Upper lobe of left lung (tissue), 6 donors: ENCODE data around the gene FRK. TPM values are rescaled to one million over a fixed set of nuclear protein-coding genes. Genes with fewer than 3 reads are reported as not detected.
"Not testable (repeated sequence)": the region's sequence is repeated elsewhere in the genome, so short reads cannot be mapped to it uniquely, and the experiment has no call there.

Source experiments
- ATAC-seq, 2 donors: fragments of 200-7000 bp; cut with Tn5 transposase; one replicate each; pipeline ENCODE4 v1.9.1; 2022; ENCODE audit warnings: mild to moderate bottlenecking in 2 of 2, moderate library complexity in 2 of 2; ENCODE audit not compliant: low FRiP score in 2 of 2
- DNase-seq, 2 donors: peaks; one replicate each; pipeline ENCODE4 v3.0.0-alpha.2; 2019 to 2020
- H3K27ac ChIP-seq, 4 donors: fragments of 200-600 bp; sonication (generic); one replicate each; pipeline ENCODE4 v1.5.1; 2016 to 2019
- H3K27me3 ChIP-seq, 4 donors: fragments of 200-600 bp; sonication (generic); one replicate each; pipeline ENCODE4 v1.5.1; 2017 to 2019
- H3K36me3 ChIP-seq, 4 donors: fragments of 200-600 bp; sonication (generic); one replicate each; pipeline ENCODE4 v1.5.1; 2016 to 2019
- H3K4me1 ChIP-seq, 4 donors: fragments of 200-600 bp; sonication (generic); one replicate each; pipeline ENCODE4 v1.5.1; 2018 to 2019
- H3K4me3 ChIP-seq, 4 donors: fragments of 200-600 bp; sonication (generic); one replicate each; pipeline ENCODE4 v1.5.1; 2017 to 2019; ENCODE audit warnings: mild to moderate bottlenecking in 2 of 4, moderate library complexity in 1 of 4
- H3K9me3 ChIP-seq, 4 donors: fragments of 200-600 bp; sonication (generic); one replicate each; pipeline ENCODE4 v1.5.1; 2018 to 2019
- EP300 ChIP-seq, 4 donors: sonication (generic); formaldehyde crosslinking; IDR thresholded peaks; one replicate each; pipeline ENCODE4 v1.5.1; 2017; ENCODE audit warnings: antibody characterized with exemption in 4 of 4, control low read depth in 2 of 4
- POLR2A ChIP-seq, 4 donors: fragments of 450-650 bp; IDR thresholded peaks; one replicate each; pipeline ENCODE4 v1.5.1; 2016 to 2017; ENCODE audit warnings: antibody characterized with exemption in 4 of 4, mild to moderate bottlenecking in 2 of 4
- POLR2AphosphoS5 ChIP-seq, 2 donors: sonication (generic); formaldehyde crosslinking; IDR thresholded peaks; one replicate each; pipeline ENCODE4 v1.5.1; 2017; ENCODE audit warnings: antibody characterized with exemption in 2 of 2
- WGBS, 2 donors: methylation state at CpG; one replicate each; pipeline ENCODE4 v1.1.5; 2017 to 2018; 5-methylcytosine and 5-hydroxymethylcytosine counted together
- total RNA-seq, 6 donors: library from RNA; depleted of rRNA in 4 of 6; stranded (reverse); fragments of >200 nt in 4 of 6; gene quantifications; one replicate each; pipeline versions ENCODE4 v1.1.0 to v1.2.1, GENCODE V29; 2016 to 2021
- TF ChIP-seq, protein P1 (sequence below), 6 experiments: fragments of 450-650 bp in 4 of 6; fragments of 200-600 bp in 2 of 6; sonication (generic) in 2 of 6; IDR thresholded peaks; one replicate each; pipeline ENCODE4 v1.5.1; 2016 to 2019; ENCODE audit warnings: antibody characterized with exemption in 6 of 6
- donor health status: DM: no; HTN: no; CAD: no; lungs with moderate emphysema.
- donor health status: DM: no; HTN: yes; CAD: no; lungs with severe emphysema.

FRK gene
- total RNA-seq, 6 donors from 2014 or later, result 2.2 to 9.8 (median 5.9) TPM

DNA sequence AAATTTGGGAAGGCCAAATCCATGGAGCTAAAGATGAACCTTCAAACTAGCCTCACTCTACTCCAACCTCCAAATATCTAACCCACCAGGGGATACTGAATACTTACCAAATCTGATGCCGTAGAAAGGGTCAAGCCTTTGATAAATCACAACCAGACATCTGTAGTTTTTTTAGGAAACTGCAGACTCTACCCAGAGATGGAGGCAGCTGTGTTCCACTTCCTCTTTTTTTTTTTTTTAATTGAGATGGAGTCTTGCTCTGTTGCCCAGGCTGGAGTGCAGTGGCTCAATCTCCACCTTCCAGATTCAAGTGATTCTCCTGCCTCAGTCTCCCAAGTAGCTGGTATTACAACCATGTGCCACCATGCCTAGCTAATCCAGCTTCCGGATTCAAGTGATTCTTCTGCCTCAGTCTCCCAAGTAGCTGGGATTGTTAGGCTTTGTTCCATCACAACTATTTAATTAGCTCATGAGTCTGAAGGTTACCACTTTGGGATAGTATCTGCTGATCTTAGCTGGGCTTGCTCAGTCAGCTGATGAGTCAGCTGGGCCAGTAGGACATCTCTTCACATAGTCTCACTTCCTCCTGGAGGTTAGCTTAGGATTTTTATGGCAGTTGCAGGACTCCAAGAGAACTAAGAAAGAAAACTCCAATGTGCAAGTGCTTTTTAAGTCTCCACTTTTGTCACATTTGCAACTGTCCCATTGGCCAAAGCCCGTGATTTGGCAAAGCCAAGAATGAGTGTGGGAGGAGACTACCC lies 13.3 kb downstream of the FRK start:
- ATAC-seq, result peak in 1 of 2 donors; percentile 57

DNA sequence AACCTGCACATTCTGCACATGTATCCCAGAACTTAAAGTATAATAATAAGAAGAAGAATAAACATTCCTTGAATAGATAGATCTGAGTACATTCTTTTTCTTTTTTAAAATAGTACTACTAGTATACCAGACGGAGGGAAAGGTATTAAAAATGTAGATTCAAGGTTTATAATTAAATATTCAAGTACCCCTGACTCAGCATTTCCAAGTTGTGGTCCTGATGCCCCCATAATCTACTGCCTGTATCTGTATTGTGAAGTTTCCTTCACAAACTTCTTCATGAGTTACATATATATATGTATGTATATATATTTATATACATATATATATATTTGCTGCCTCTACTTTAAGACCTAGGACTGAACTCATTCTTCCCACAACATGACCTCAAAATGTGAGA lies 14.0 kb downstream of the FRK start:
- H3K27ac ChIP-seq, result no peak overlapping the region
- no peaks in the 10 kb centered on the region for H3K9me3 ChIP-seq
- 0% methylated on average over 1 of the region's 1 CpG for WGBS, 2 donors
- TF ChIP-seq EP300 (IDR thresholded peaks at IDR 0.05), result no peak
- TF ChIP-seq POLR2AphosphoS5 (IDR thresholded peaks at IDR 0.05), result no peak
- TF ChIP-seq POLR2A (IDR thresholded peaks at IDR 0.05), result no peak
- TF ChIP-seq, protein P1, sequence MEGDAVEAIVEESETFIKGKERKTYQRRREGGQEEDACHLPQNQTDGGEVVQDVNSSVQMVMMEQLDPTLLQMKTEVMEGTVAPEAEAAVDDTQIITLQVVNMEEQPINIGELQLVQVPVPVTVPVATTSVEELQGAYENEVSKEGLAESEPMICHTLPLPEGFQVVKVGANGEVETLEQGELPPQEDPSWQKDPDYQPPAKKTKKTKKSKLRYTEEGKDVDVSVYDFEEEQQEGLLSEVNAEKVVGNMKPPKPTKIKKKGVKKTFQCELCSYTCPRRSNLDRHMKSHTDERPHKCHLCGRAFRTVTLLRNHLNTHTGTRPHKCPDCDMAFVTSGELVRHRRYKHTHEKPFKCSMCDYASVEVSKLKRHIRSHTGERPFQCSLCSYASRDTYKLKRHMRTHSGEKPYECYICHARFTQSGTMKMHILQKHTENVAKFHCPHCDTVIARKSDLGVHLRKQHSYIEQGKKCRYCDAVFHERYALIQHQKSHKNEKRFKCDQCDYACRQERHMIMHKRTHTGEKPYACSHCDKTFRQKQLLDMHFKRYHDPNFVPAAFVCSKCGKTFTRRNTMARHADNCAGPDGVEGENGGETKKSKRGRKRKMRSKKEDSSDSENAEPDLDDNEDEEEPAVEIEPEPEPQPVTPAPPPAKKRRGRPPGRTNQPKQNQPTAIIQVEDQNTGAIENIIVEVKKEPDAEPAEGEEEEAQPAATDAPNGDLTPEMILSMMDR (IDR thresholded peaks at IDR 0.05), result no peak
- no peak for DNase-seq
- no peak for ATAC-seq
- no peaks in the 10 kb centered on the region for H3K4me1 ChIP-seq
- no peak overlapping the region for H3K4me3 ChIP-seq
- no peaks in the 10 kb centered on the region for H3K36me3 ChIP-seq
- no peaks in the 10 kb centered on the region for H3K27me3 ChIP-seq

More for the DNA sequence above, 13.3 kb downstream of the FRK start:
- Histone ChIP-seq H3K27ac (no peak overlapping the region), H3K36me3 (no peaks in the 10 kb centered on the region), H3K4me1 (no peaks in the 10 kb centered on the region), H3K27me3 (no peaks in the 10 kb centered on the region), H3K9me3 (no peaks in the 10 kb centered on the region), H3K4me3 (no peak overlapping the region)
- 82 to 89% methylated on average over 3 of the region's 3 CpGs for WGBS, 2 donors
- DNase-seq, result no peak
- TF ChIP-seq, protein P1 (IDR thresholded peaks at IDR 0.05), result no peak
- TF ChIP-seq EP300 (IDR thresholded peaks at IDR 0.05) (no peak), POLR2A (IDR thresholded peaks at IDR 0.05) (no peak), POLR2AphosphoS5 (IDR thresholded peaks at IDR 0.05) (no peak)

DNA sequence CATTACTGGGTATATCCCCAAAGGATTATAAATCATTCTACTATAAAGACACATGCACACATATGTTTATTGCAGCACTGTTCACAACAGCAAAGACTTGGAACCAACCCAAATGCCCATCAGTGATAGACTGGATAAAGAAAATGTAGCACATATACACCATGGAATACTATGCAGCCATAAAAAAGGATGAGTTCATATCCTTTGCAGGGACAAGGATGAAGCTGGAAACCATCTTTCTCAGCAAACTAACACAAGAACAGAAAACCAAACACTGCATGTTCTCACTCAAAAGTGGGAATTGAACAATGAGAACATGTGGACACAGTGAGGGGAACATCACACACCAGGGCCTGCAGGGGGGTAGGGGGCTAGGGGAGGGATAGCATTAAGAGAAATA lies 14.4 kb downstream of the FRK start:
- H3K9me3 ChIP-seq, H3K27ac ChIP-seq, H3K4me1 ChIP-seq, H3K27me3 ChIP-seq, H3K36me3 ChIP-seq, ATAC-seq, H3K4me3 ChIP-seq, DNase-seq: not testable (repeated sequence)

DNA sequence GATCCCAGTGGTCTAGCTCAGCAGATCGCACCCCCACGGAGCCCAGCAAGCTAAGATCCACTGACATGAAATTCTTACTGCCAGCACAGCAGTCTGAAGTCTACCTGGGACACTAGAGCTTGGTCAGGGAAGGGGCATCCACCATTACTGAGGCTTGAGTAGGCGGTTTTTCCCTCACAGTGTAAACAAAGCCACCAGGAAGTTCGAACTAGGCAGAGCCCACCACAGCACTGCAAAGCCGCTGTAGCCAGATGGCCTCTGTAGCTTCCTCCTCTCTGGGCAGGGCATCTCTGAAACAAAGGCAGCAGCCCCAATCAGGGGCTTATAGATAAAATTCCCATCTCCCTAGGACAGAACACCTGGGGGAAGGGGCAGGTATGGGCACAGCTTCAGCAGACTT lies 18.8 kb downstream of the FRK start:
- Histone ChIP-seq H3K4me3 (no peak overlapping the region), H3K27me3 (no peaks in the 10 kb centered on the region), H3K36me3 (no peaks in the 10 kb centered on the region), H3K27ac (no peak overlapping the region), H3K9me3 (no peaks in the 10 kb centered on the region), H3K4me1 (no peaks in the 10 kb centered on the region)
- WGBS, 2 donors, result 91 to 94% methylated on average over 3 to 5 of the region's 5 CpGs
- ATAC-seq (no peak), DNase-seq (no peak)
- TF ChIP-seq EP300 (IDR thresholded peaks at IDR 0.05) (no peak), POLR2A (IDR thresholded peaks at IDR 0.05) (no peak), POLR2AphosphoS5 (IDR thresholded peaks at IDR 0.05) (no peak)
- TF ChIP-seq, protein P1 (IDR thresholded peaks at IDR 0.05), result no peak

DNA sequence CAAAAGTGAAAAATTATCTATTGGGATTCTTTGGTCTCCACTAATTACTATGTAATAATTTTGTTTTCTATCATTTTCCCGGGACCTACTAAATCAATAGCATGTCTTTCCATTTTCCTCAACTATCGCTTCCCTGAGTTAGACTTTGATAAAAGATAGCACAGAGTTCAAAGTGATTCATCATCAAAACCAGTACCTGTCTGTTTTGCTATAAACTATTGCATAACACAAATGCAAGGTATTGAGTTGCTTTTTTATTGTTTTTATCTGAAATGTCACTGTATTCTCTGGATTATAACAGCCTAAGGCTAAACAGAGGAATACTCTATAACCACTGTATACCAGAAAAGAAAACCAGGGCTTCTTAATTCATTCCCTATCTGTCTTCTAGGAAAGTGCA lies 19.7 kb downstream of the FRK start:
- no peak for ATAC-seq

More for the DNA sequence above, 19.7 kb downstream of the FRK start:
- H3K4me1 ChIP-seq, result peaks cover 0 to 5% (median 0%) of the 10 kb centered on the region in 4 donors
- DNase-seq, result no peak
- TF ChIP-seq EP300 (IDR thresholded peaks at IDR 0.05), result no peak
- TF ChIP-seq POLR2AphosphoS5 (IDR thresholded peaks at IDR 0.05), result no peak
- TF ChIP-seq POLR2A (IDR thresholded peaks at IDR 0.05), result no peak
- TF ChIP-seq, protein P1 (IDR thresholded peaks at IDR 0.05), result no peak
- H3K27ac ChIP-seq, result no peak overlapping the region
- H3K36me3 ChIP-seq, result no peaks in the 10 kb centered on the region
- WGBS, 2 donors, result 96 to 100% methylated on average over 2 of the region's 2 CpGs
- H3K4me3 ChIP-seq, result no peak overlapping the region
- H3K9me3 ChIP-seq, result no peaks in the 10 kb centered on the region
- no peaks in the 10 kb centered on the region for H3K27me3 ChIP-seq
